Measurements from ENCODE around the gene ARHGAP29. TPM values are rescaled to one million over a fixed set of nuclear protein-coding genes. Genes with fewer than 3 reads are reported as not detected.

ARHGAP29 gene
- total and polyA plus RNA-seq, 10 of the 15 experiments (the other 5 are each of a cell fraction or from before 2014, with no cell fraction given) = under 0.01 to 0.43 (median 0.10) TPM; not detected in 4

DNA sequence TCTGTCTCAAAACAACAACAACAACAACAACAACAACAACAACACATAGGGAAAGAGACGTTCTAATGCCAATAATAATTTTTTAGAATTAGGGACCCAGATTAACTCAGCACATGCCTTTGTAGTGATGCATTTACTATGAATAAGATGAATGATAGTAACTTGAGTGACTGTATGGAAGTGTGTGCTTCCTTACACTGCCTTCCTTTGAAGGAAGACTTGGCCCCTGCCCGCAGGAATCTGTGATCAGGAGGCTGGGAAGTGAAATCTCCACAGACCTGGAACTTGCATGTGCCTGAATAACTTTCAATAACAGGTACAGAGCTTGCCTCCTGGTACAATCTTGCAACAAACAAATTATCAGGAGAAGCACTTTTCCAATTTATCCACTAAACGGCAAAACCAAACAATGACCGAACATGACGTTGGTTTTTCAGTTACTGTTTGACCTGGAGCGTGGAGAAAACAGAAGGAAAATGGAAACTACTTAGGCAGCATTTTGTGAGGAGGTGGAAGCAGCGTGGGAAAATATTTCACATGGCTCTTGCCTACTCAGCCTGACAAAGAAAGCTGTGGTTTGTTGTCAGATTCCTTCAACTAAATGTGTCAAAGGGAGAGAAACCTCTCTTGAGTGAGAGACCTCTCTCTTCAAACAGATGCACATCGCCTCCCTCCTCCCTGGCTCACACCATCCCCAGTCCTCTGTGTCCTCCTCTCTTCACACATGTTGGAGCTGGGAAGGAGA is 106.4 kb downstream of the ARHGAP29 start:
- WGBS (ENCODE audit: insufficient coverage, insufficient replicate concordance, low lambda C conversion rate, missing lambda C conversion rate) = 27% methylated on average over 8 of the region's 8 CpGs
- RAD21 ChIA-PET (ENCODE audit: unreplicated experiment) = no interaction called here
- in situ Hi-C loops (cut with MboI) = no loop called here

More for the DNA sequence above, 106.4 kb downstream of the ARHGAP29 start:
- no peaks in the 10 kb centered on the region; the same call in 2 of the 3 replicates for H3K9me3 ChIP-seq (replicated peaks; ENCODE audit: control insufficient read depth, insufficient read depth, low read length)
- intact Hi-C loops (cut with micrococcal nuclease; ENCODE audit: unreplicated experiment) = no loop called here
- POLR2A ChIA-PET = no interaction called here
- H3K27ac ChIP-seq (ENCODE audit: control insufficient read depth, insufficient read depth) = no peak overlapping the region
- no peaks in the 10 kb centered on the region for H4K20me1 ChIP-seq (ENCODE audit: control insufficient read depth, insufficient read depth)
- no peak overlapping the region for H2AFZ ChIP-seq (ENCODE audit: control insufficient read depth, low read depth, low read length)
- no peak overlapping the region for H3K9ac ChIP-seq (ENCODE audit: control insufficient read depth, insufficient read depth, low read length)
- CTCF ChIA-PET = no interaction called here
- no peaks in the 10 kb centered on the region for H3K4me1 ChIP-seq (ENCODE audit: control insufficient read depth, insufficient read depth, low read length)
- SMC1A ChIA-PET (ENCODE audit: uncharacterized antibody, unreplicated experiment) = no interaction called here
- no TSS peak for BruUV-seq (replicated peaks)
- no peak for DNase-seq (ENCODE audit: low read depth, low spot score)
- no peaks in the 10 kb centered on the region for H3K79me2 ChIP-seq (ENCODE audit: control insufficient read depth, insufficient read depth, low read length)
- FAIRE-seq = no peak
- TF ChIP-seq NFIC (IDR thresholded peaks at IDR 0.05; ENCODE audit: low read depth, low read length) (no peak), YBX1 (IDR thresholded peaks at IDR 0.05) (no peak), EP300 (IDR thresholded peaks at IDR 0.05; ENCODE audit: borderline replicate concordance in 1 of 2, control insufficient read depth in 1 of 2, low read depth in 2 of 2, low read length in 2 of 2) (no peak), WRNIP1 (IDR thresholded peaks at IDR 0.05; ENCODE audit: borderline replicate concordance, low read depth, low read length) (no peak), SPI1 (IDR thresholded peaks at IDR 0.05; ENCODE audit: borderline replicate concordance, insufficient read depth, low read depth, low read length) (no peak), ATF7 (IDR thresholded peaks at IDR 0.05; ENCODE audit: low read depth) (no peak), GATAD2B (conservative IDR thresholded peaks at IDR 0.05; ENCODE audit: low read depth) (no peak), RELA (IDR thresholded peaks at IDR 0.05; ENCODE audit: borderline replicate concordance, partially characterized antibody) (no peak), NFYB (IDR thresholded peaks at IDR 0.05; ENCODE audit: insufficient read depth, low read depth, low read length) (no peak), NFXL1 (IDR thresholded peaks at IDR 0.05; ENCODE audit: borderline replicate concordance) (no peak), IKZF2 (IDR thresholded peaks at IDR 0.05) (no peak), BCL11A (IDR thresholded peaks at IDR 0.05; ENCODE audit: low read depth, low read length) (no peak)
- TF ChIP-seq, protein P1, sequence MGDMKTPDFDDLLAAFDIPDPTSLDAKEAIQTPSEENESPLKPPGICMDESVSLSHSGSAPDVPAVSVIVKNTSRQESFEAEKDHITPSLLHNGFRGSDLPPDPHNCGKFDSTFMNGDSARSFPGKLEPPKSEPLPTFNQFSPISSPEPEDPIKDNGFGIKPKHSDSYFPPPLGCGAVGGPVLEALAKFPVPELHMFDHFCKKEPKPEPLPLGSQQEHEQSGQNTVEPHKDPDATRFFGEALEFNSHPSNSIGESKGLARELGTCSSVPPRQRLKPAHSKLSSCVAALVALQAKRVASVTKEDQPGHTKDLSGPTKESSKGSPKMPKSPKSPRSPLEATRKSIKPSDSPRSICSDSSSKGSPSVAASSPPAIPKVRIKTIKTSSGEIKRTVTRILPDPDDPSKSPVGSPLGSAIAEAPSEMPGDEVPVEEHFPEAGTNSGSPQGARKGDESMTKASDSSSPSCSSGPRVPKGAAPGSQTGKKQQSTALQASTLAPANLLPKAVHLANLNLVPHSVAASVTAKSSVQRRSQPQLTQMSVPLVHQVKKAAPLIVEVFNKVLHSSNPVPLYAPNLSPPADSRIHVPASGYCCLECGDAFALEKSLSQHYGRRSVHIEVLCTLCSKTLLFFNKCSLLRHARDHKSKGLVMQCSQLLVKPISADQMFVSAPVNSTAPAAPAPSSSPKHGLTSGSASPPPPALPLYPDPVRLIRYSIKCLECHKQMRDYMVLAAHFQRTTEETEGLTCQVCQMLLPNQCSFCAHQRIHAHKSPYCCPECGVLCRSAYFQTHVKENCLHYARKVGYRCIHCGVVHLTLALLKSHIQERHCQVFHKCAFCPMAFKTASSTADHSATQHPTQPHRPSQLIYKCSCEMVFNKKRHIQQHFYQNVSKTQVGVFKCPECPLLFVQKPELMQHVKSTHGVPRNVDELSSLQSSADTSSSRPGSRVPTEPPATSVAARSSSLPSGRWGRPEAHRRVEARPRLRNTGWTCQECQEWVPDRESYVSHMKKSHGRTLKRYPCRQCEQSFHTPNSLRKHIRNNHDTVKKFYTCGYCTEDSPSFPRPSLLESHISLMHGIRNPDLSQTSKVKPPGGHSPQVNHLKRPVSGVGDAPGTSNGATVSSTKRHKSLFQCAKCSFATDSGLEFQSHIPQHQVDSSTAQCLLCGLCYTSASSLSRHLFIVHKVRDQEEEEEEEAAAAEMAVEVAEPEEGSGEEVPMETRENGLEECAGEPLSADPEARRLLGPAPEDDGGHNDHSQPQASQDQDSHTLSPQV (IDR thresholded peaks at IDR 0.05) = no peak
- TF ChIP-seq, protein P2, sequence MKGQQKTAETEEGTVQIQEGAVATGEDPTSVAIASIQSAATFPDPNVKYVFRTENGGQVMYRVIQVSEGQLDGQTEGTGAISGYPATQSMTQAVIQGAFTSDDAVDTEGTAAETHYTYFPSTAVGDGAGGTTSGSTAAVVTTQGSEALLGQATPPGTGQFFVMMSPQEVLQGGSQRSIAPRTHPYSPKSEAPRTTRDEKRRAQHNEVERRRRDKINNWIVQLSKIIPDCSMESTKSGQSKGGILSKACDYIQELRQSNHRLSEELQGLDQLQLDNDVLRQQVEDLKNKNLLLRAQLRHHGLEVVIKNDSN (IDR thresholded peaks at IDR 0.05; ENCODE audit: borderline replicate concordance, extremely low read length, insufficient read depth, low read depth, low read length) = no peak
- TF ChIP-seq, protein P3, sequence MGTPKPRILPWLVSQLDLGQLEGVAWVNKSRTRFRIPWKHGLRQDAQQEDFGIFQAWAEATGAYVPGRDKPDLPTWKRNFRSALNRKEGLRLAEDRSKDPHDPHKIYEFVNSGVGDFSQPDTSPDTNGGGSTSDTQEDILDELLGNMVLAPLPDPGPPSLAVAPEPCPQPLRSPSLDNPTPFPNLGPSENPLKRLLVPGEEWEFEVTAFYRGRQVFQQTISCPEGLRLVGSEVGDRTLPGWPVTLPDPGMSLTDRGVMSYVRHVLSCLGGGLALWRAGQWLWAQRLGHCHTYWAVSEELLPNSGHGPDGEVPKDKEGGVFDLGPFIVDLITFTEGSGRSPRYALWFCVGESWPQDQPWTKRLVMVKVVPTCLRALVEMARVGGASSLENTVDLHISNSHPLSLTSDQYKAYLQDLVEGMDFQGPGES (IDR thresholded peaks at IDR 0.05) = no peak
- H3K4me2 ChIP-seq (ENCODE audit: control insufficient read depth, insufficient read depth) = no peak overlapping the region
- ATAC-seq = no peak
- no peaks in the 10 kb centered on the region for H3K36me3 ChIP-seq (ENCODE audit: control insufficient read depth in 2 of 2, insufficient read depth in 2 of 2, low read length in 1 of 2)
- no peak overlapping the region for H3K4me3 ChIP-seq
- no peaks in the 10 kb centered on the region; a peak in 1 of 4 replicates for H3K27me3 ChIP-seq (replicated peaks in 1 of 2; ENCODE audit: control insufficient read depth in 2 of 2, insufficient read depth in 2 of 2, low read length in 1 of 2)

All from GM12878 (cell line).